GM12875 (cell line): Measurements from ENCODE around the gene AFF2.

Experiments
- H3K4me3 ChIP-seq: one replicate; pipeline ENCODE4 v1.5.1; 2011; ENCODE audit warnings: low read depth, low read length, control low read depth
- TF ChIP-seq, protein P1 (sequence below): IDR thresholded peaks from 2 replicates; pipeline ENCODE4 v1.5.1; 2011; ENCODE audit warnings: low read depth, mild to moderate bottlenecking, control low read depth, inconsistent platforms, low read length, moderate library complexity, borderline replicate concordance; ENCODE audit not compliant: insufficient read depth

Gene AFF2

GRCh38 chrX:148979786-148980185, 479.4 kb downstream of the AFF2 start:
- TF ChIP-seq, protein P1, sequence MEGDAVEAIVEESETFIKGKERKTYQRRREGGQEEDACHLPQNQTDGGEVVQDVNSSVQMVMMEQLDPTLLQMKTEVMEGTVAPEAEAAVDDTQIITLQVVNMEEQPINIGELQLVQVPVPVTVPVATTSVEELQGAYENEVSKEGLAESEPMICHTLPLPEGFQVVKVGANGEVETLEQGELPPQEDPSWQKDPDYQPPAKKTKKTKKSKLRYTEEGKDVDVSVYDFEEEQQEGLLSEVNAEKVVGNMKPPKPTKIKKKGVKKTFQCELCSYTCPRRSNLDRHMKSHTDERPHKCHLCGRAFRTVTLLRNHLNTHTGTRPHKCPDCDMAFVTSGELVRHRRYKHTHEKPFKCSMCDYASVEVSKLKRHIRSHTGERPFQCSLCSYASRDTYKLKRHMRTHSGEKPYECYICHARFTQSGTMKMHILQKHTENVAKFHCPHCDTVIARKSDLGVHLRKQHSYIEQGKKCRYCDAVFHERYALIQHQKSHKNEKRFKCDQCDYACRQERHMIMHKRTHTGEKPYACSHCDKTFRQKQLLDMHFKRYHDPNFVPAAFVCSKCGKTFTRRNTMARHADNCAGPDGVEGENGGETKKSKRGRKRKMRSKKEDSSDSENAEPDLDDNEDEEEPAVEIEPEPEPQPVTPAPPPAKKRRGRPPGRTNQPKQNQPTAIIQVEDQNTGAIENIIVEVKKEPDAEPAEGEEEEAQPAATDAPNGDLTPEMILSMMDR = no peak

GRCh38 chrX:148984238-148984637, 483.8 kb downstream of the AFF2 start:
- TF ChIP-seq, protein P1 = no peak
- no peak overlapping the region for H3K4me3 ChIP-seq

More at GRCh38 chrX:148979786-148980185, 479.4 kb downstream of the AFF2 start:
- no peak overlapping the region for H3K4me3 ChIP-seq

- H3K4me3 ChIP-seq = no peak overlapping the region
- TF ChIP-seq, protein P1 = no peak
Observed at GRCh38 chrX:148991502-148991901, 491.1 kb downstream of the AFF2 start.

DNA sequence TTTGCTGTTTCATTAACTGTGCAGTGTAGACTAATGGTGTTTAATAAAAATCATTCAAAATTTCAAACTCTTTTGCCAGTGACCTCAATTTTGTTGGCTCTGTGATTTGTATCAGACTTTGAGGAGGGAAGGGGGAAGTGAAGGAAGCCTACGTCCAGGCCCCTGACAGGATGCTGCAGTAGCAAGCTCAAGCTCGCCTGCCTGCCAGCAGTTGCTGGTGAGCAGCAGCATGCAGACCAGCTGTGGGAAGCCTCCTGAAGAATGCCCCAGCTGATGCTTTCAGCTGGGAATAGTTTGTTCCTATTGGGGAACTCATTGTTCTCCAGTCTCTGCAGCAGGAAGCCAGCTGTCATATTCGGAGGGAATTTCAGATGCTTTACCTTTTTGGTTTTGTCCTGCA, 495.2 kb downstream of the AFF2 start:
- TF ChIP-seq, protein P1 = no peak

GRCh38 chrX:149002320-149002719, 501.9 kb downstream of the AFF2 start:
- TF ChIP-seq, protein P1 = no peak
- H3K4me3 ChIP-seq = no peak overlapping the region

More for the DNA sequence above, 495.2 kb downstream of the AFF2 start:
- no peak overlapping the region for H3K4me3 ChIP-seq

DNA sequence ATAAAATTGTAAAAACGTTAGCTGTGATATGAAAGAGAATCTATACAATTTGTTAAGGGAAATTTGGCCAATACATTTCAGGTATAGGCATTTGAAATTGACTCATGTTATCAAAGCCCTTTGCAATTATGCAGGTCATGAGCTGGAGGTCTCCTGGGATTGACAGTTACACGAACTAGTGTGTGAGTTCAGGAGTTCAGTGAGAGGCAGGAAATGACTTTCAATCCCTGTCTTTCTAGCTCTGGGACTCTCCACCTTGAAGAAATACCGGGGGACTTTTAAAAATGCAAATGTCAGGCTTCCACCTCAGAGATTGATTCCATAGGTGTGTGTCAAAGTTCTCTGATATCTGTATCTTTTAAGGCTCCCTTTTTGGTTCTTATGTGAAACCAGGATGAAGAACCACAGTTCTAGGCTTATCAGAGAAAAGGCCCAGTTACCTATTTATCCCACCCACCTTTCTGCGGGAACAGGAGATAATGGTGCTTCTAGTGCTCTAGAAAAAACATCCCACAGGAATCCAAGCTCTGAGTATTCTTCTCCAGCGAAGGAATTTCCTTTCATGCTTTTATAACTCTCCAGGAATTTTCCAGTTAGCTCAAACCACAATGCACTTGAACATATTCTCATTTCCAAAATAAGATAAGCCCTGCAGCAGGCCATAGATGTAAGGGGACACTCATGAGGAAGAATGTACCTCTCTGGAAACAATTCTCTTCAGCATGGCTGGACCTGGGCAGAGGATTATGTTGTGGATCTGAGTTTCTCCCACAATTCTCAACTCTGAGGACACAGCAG, 503.6 kb downstream of the AFF2 start:
- H3K4me3 ChIP-seq = no peak overlapping the region
- TF ChIP-seq, protein P1 = no peak

- TF ChIP-seq, protein P1 = 0 out of 2 replicates have a peak, but pooled peaks have one; percentile 19
- H3K4me3 ChIP-seq = no peak overlapping the region
Observed at GRCh38 chrX:149004936-149005335, 504.5 kb downstream of the AFF2 start.
